K562 (cell line): ENCODE data around the gene DGCR6L. TPM values are rescaled to one million over a fixed set of nuclear protein-coding genes. Genes with fewer than 3 reads are reported as not detected.
"Not testable (repeated sequence)": the region's sequence is repeated elsewhere in the genome, so short reads cannot be mapped to it uniquely, and the experiment has no call there.

ENCODE experiments used
- ATAC-seq: fragments of 200-7000 bp; cut with Tn5 transposase; 3 replicates; pipeline ENCODE4 v1.9.1; 2020; ENCODE audit warnings: moderate library complexity
- BruUV-seq: library from RNA; stranded (reverse); fragments of 400-500 nt; replicated peaks from 2 replicates; lab custom pipeline; 2021; lab: Mats Ljungman, UMichigan
- CTCF ChIA-PET: fragments of 300-600 bp; formaldehyde crosslinking; extraction: SDS; loops from one replicate; lab custom pipeline; 2021; ENCODE audit warnings: low intra/inter-chr PET ratio; lab: Yijun Ruan, JAX
- POLR2A ChIA-PET: fragments of 300-600, 350-650 bp; sonication (Branson Sonifier 250); formaldehyde crosslinking; extraction: SDS; loops from one replicate; lab custom pipeline; 2021; ENCODE audit warnings: antibody characterized with exemption, inconsistent platforms; lab: Yijun Ruan, JAX
- DNase-seq, 4 experiments: peaks; one replicate each; pipeline versions ENCODE4 v3.0.0 to v3.0.0-alpha.2; 2011 to 2018; ENCODE audit warnings: low spot score in 3 of 4, mixed read lengths in 3 of 4; ENCODE audit errors: extremely low read depth in 1 of 4
- FAIRE-seq: peaks from 2 replicates; lab custom pipeline; 2011; peaks lifted over from hg19 to GRCh38; lab: Jason Lieb, UNC
- H2AFZ ChIP-seq: 2 replicates; pipeline ENCODE4 v1.6.0; 2011; ENCODE audit warnings: low read depth, low read length, control low read depth, inconsistent platforms
- H3K27ac ChIP-seq: fragments of 200-600 bp; 3 replicates; pipeline ENCODE4 v1.8.0; 2011; ENCODE audit warnings: low read depth, mild to moderate bottlenecking, control low read depth, inconsistent platforms, low read length, moderate library complexity, mixed read lengths; ENCODE audit errors: extremely low read depth
- H3K27me3 ChIP-seq, 2 experiments: fragments of 300-600 bp in 1 of 2; 2 replicates in 1 of 2; 3 replicates in 1 of 2; pipeline versions ENCODE4 v1.6.0 to v1.8.0; 2011; ENCODE audit warnings: inconsistent platforms in 2 of 2, low read length in 2 of 2, mild to moderate bottlenecking in 1 of 2, mixed read lengths in 1 of 2, moderate library complexity in 1 of 2; ENCODE audit not compliant: control insufficient read depth in 2 of 2, insufficient read depth in 2 of 2
- H3K36me3 ChIP-seq: fragments of 300-600 bp; 3 replicates; pipeline ENCODE4 v1.8.0; 2011; ENCODE audit warnings: mild to moderate bottlenecking, low read length, inconsistent platforms; ENCODE audit not compliant: control insufficient read depth, insufficient read depth
- H3K4me1 ChIP-seq, 2 experiments: fragments of 200-600 bp in 1 of 2; replicated peaks in 1 of 2; 2 replicates in 1 of 2; 3 replicates in 1 of 2; pipeline versions ENCODE4 v1.5.1 to v1.8.0; 2011; ENCODE audit warnings: inconsistent platforms in 2 of 2, low read length in 2 of 2, mild to moderate bottlenecking in 1 of 2, mixed read lengths in 1 of 2, moderate library complexity in 1 of 2; ENCODE audit not compliant: control insufficient read depth in 2 of 2, insufficient read depth in 2 of 2
- H3K4me2 ChIP-seq: 2 replicates; pipeline ENCODE4 v1.6.1; 2011; ENCODE audit warnings: low read length, control low read depth, inconsistent platforms, mixed read lengths; ENCODE audit not compliant: insufficient read depth
- H3K4me3 ChIP-seq: fragments of 200-600 bp; sonication (generic), shearing (Covaris generic); 2 replicates; pipeline ENCODE4 v1.5.1; 2016; ENCODE audit warnings: control low read depth, inconsistent platforms
- H3K79me2 ChIP-seq: fragments of 200-600 bp; 3 replicates; pipeline ENCODE4 v1.8.0; 2011; ENCODE audit warnings: low read length, inconsistent platforms; ENCODE audit not compliant: control insufficient read depth, insufficient read depth
- H3K9ac ChIP-seq, 2 experiments: 2 replicates each; pipeline versions ENCODE4 v1.6.0 to v1.6.1; 2011; ENCODE audit warnings: low read depth in 2 of 2, low read length in 2 of 2, control low read depth in 1 of 2, inconsistent platforms in 1 of 2, mild to moderate bottlenecking in 1 of 2, mixed read lengths in 1 of 2; ENCODE audit not compliant: insufficient read depth in 1 of 2
- H3K9me1 ChIP-seq: one replicate; pipeline ENCODE4 v1.6.0; 2011; ENCODE audit warnings: inconsistent platforms, mild to moderate bottlenecking, low read length, moderate library complexity; ENCODE audit not compliant: control insufficient read depth, insufficient read depth
- H3K9me3 ChIP-seq: replicated peaks from 2 replicates; pipeline ENCODE4 v1.5.1; 2011; ENCODE audit warnings: low read depth, low read length, inconsistent platforms; ENCODE audit not compliant: control insufficient read depth, insufficient read depth
- H4K20me1 ChIP-seq: replicated peaks from 2 replicates; pipeline ENCODE4 v1.6.1; 2011; ENCODE audit warnings: low read length, inconsistent platforms, mixed read lengths; ENCODE audit not compliant: control insufficient read depth, insufficient read depth
- BMI1 ChIP-seq: fragments of 150-350 bp; IDR thresholded peaks from 2 replicates; pipeline ENCODE4 v1.6.1; 2014; ENCODE audit warnings: low read length
- FOXA3 ChIP-seq, 2 experiments: fragments of 450-650 bp in 1 of 2; sonication (generic) in 1 of 2; formaldehyde crosslinking; IDR thresholded peaks in 1 of 2; conservative IDR thresholded peaks in 1 of 2; 2 replicates each; pipeline versions ENCODE4 v1.4.0 to v1.8.0; 2020 to 2022; ENCODE audit warnings: mild to moderate bottlenecking in 2 of 2, missing genetic modification reagents in 1 of 2
- IRF2 ChIP-seq: sonication (generic); formaldehyde crosslinking; IDR thresholded peaks from 2 replicates; pipeline ENCODE4 v1.8.1; 2022; ENCODE audit warnings: mild to moderate bottlenecking, missing genetic modification reagents
- MYNN ChIP-seq, 2 experiments: sonication (generic); formaldehyde crosslinking in 1 of 2; IDR thresholded peaks; 2 replicates each; pipeline versions ENCODE4 v1.5.0 to v1.6.1; 2016 to 2020; ENCODE audit warnings: antibody characterized with exemption in 1 of 2, missing genetic modification reagents in 1 of 2
- PHF8 ChIP-seq: fragments of 200-600 bp; sonication (generic); IDR thresholded peaks from 2 replicates; pipeline ENCODE4 v1.6.1; 2012; ENCODE audit warnings: mixed run types, mild to moderate bottlenecking, inconsistent platforms, low read length, moderate library complexity, borderline replicate concordance
- POLR2G ChIP-seq: fragments of 200-400 bp; formaldehyde crosslinking; IDR thresholded peaks from 2 replicates; pipeline ENCODE4 v1.6.1; 2017; ENCODE audit warnings: low read depth, mild to moderate bottlenecking, antibody characterized with exemption, low read length, moderate library complexity
- SAFB ChIP-seq: fragments of 200-400 bp; formaldehyde crosslinking; IDR thresholded peaks from 2 replicates; pipeline ENCODE4 v1.6.1; 2017; ENCODE audit warnings: low read depth, low read length, borderline replicate concordance
- SAP30 ChIP-seq: fragments of 200-600 bp; sonication (generic); IDR thresholded peaks from 2 replicates; pipeline ENCODE4 v1.6.1; 2012; ENCODE audit warnings: borderline replicate concordance, low read depth, mild to moderate bottlenecking, moderate library complexity, low read length, control low read depth, inconsistent platforms; ENCODE audit not compliant: insufficient read depth, poor library complexity, severe bottlenecking
- TEAD4 ChIP-seq, 2 experiments: sonication (generic) in 1 of 2; formaldehyde crosslinking in 1 of 2; IDR thresholded peaks; 2 replicates each; pipeline versions ENCODE4 v1.6.1 to v1.8.0; 2012 to 2022; ENCODE audit warnings: borderline replicate concordance in 1 of 2, inconsistent platforms in 1 of 2, low read length in 1 of 2, mild to moderate bottlenecking in 1 of 2, missing genetic modification reagents in 1 of 2
- ZNF263 ChIP-seq: sonication (generic); formaldehyde crosslinking; IDR thresholded peaks from 2 replicates; pipeline ENCODE4 v1.8.0; 2022; ENCODE audit warnings: mild to moderate bottlenecking, missing genetic modification reagents, borderline replicate concordance
- ZNF431 ChIP-seq: sonication (generic); formaldehyde crosslinking; IDR thresholded peaks from 2 replicates; pipeline ENCODE4 v1.8.0; 2022; ENCODE audit warnings: mild to moderate bottlenecking, missing genetic modification reagents
- ZSCAN29 ChIP-seq: fragments of 450-650 bp; IDR thresholded peaks from 2 replicates; pipeline ENCODE4 v1.6.1; 2017
- WGBS: fragments of 100-300 bp; shearing (Covaris generic); methylation state at CpG from one replicate; pipeline ENCODE4 v1.1.6; 2016; ENCODE audit warnings: low coverage, mixed read lengths; ENCODE audit not compliant: insufficient coverage; ENCODE audit errors: missing lambda C conversion rate; 5-methylcytosine and 5-hydroxymethylcytosine counted together
- in situ Hi-C: fragments of 300-500 bp; cut with MboI; formaldehyde crosslinking; loops from 4 replicates; pipeline ENCODE4 v1.15.0; 2018; ENCODE audit warnings: inconsistent platforms, mixed read lengths
- intact Hi-C: fragments of 100-400 bp; cut with micrococcal nuclease; formaldehyde crosslinking; loops from 2 replicates; pipeline ENCODE4 v1.14.2; 2022
- polyA plus RNA-seq, 8 experiments: library from polyadenylated mRNA; depleted of rRNA in 4 of 8; stranded (reverse) in 5 of 8; unstranded in 3 of 8; fragments of >200 nt; fragmentation: Nextera tagmentation in 2 of 8; fragmentation: Illumina TruSeq in 1 of 8; extraction: Ambion mirVana in 2 of 8; extraction: Trizol in 1 of 8; gene quantifications; 2 replicates each; pipeline versions ENCODE4 v1.2.1 to v1.2.3, GENCODE V29; 2011 to 2014; ENCODE audit warnings: inconsistent platforms in 1 of 8, missing spikeins in 1 of 8
- total RNA-seq, 7 experiments: library from RNA; depleted of rRNA in 6 of 7; stranded (reverse); fragments of >200 nt in 6 of 7; fragmentation: Illumina TruSeq in 2 of 7; extraction: Trizol in 2 of 7; gene quantifications; 2 replicates each; pipeline versions ENCODE4 v1.2.1 to v1.2.3, GENCODE V29; 2011 to 2021; ENCODE audit warnings: low replicate concordance in 1 of 7
- TF ChIP-seq, protein P1 (sequence below), 2 experiments: fragments of 450-650 bp in 1 of 2; sonication (generic) in 1 of 2; formaldehyde crosslinking; conservative IDR thresholded peaks; 2 replicates each; pipeline versions ENCODE4 v1.4.0 to v1.8.1; 2020 to 2022; ENCODE audit warnings: mild to moderate bottlenecking in 1 of 2, missing genetic modification reagents in 1 of 2
- TF ChIP-seq, protein P2 (sequence below): sonication (generic); formaldehyde crosslinking; IDR thresholded peaks from 2 replicates; pipeline ENCODE4 v1.9.0; 2022; ENCODE audit warnings: mild to moderate bottlenecking, missing genetic modification reagents

DGCR6L gene
- total and polyA plus RNA-seq, 9 of the 15 experiments (the other 6 are each of a cell fraction or from before 2014, with no cell fraction given), result 3.6 to 151 (median 51.0) TPM

DNA sequence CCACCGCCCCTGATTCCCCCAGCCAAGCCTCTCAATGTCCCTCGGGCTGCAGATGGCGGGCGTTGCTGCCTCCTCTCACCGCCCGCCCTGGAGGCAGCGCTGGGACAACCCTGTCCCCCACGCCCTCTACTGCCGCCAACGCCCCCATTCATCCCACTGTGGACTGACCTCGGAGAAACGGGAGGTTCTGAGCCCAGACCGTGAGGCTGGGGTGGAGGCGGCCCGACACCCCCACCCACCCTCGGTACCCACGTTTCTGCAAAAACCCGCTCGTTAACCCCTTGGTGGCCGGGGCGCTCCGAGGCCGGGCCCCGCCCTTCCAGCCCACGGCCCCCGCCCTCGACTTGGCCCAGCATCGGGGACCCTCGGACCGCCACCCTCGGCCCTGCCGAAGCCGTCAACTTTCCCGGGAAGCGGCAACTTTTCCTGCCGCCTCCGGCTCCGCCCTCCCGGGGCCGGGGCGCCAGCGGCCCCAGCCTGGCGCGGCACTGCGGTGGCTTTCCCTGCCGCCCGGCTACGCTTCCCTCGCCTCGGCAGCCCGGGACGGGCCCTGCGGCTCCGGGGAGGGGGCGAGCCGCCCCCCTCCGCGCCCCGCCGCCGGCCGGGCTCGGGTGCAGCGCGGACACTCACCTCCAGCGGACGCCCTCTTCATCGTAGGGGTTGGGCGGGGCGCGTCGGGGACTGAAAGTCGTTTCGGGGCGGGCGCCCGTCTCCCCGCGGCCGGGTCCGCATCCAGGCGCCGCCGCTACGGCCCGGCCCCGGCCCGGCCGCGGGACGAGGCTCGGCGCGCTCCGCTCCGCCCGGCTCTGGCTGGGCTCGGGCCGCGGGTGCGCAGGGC, 52.2 kb downstream of the DGCR6L start (continued):
- TF ChIP-seq BMI1 (no peak), ZNF431 (CRISPR knock-in tag) (0 out of 2 replicates have a peak, but pooled peaks have one; percentile 73), SAP30 (peak; percentile 54), PHF8 (peak; percentile 54; the same call in 1 of the 2 replicates)

DNA sequence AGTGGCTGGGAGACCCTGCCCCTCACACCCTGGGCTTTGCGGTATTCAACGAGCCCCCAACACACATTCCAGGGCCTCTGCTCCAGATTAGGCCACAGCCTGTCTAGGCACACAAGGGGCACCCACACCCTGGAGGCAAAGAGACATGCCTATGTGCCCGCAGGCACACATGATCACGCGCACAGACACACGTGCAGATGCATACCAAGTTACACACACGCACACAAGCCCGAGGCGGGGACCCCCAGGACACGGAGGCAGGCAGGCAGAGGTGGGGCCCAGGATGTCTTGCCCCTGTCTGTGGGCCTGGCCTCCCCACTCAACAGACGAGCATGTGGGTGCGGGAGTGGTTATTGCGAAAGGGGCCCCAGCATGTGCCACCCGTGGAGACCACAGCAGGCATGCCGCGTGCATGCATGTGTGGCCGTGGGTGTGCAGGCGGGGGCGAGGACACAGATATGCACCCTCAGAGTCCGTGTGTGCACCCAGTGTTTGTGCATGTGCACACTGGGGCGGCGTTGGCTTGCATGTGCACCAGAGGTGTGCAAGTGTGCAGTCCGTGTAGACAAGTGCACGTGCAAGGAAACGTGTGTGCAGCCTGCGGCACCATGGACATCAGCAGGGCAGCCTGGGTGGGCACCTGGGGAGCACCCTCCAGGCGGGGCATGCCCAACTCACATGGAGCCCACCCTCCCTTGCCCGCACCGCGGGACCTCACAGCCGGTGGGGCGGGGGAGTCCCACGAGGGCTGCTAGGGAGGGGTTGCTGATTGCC, 53.0 kb downstream of the DGCR6L start:
- H3K4me1 ChIP-seq, result peaks cover 4 to 66% of the 10 kb centered on the region in 2 experiments; a peak in 4 of 5 replicates
- FAIRE-seq; ATAC-seq; H3K9me3 ChIP-seq; H3K9me1 ChIP-seq; BruUV-seq; POLR2A ChIA-PET; H3K4me2 ChIP-seq; H3K79me2 ChIP-seq; DNase-seq; H3K4me3 ChIP-seq; H3K27ac ChIP-seq; H3K36me3 ChIP-seq; H2AFZ ChIP-seq; in situ Hi-C loops; TF ChIP-seq TEAD4 (IDR thresholded peaks at IDR 0.05; ENCODE audit: low read length); MYNN (CRISPR knock-in tag; IDR thresholded peaks at IDR 0.05): not testable (repeated sequence)
- 19% methylated on average over 33 of the region's 33 CpGs for WGBS
- H4K20me1 ChIP-seq, result peaks cover 61% of the 10 kb centered on the region
- intact Hi-C loops, result loop anchor here (5.0 kb wide), 1 partner anchor 90 kb away; no protein-coding TSS in a partner anchor
- H3K9ac ChIP-seq, result peak overlapping the region in 1 of 2 experiments; percentile 86; a peak in 2 of 4 replicates
- peaks cover 7 to 64% of the 10 kb centered on the region in 2 experiments; a peak in 4 of 5 replicates for H3K27me3 ChIP-seq
- CTCF ChIA-PET, result interaction anchor here (1.1 kb wide), 1 partner anchor 51 kb away, joined by 5 read pairs; no protein-coding TSS in a partner anchor
- peak; percentile 63; the same call in 1 of the 2 replicates for TF ChIP-seq TEAD4 (CRISPR knock-in tag; IDR thresholded peaks at IDR 0.05; ENCODE audit: borderline replicate concordance)
- TF ChIP-seq, protein P1, sequence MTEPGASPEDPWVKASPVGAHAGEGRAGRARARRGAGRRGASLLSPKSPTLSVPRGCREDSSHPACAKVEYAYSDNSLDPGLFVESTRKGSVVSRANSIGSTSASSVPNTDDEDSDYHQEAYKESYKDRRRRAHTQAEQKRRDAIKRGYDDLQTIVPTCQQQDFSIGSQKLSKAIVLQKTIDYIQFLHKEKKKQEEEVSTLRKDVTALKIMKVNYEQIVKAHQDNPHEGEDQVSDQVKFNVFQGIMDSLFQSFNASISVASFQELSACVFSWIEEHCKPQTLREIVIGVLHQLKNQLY (CRISPR knock-in tag; conservative IDR thresholded peaks at IDR 0.05), result 0 out of 4 replicates have a peak, but pooled peaks of 1 of the 2 experiments have one; percentile 15
- peak; percentile 87 for TF ChIP-seq ZSCAN29
- TF ChIP-seq FOXA3 (CRISPR knock-in tag; conservative IDR thresholded peaks at IDR 0.05 in 1 of 2, IDR thresholded peaks at IDR 0.05 in 1 of 2), result 0 out of 4 replicates have a peak, but pooled peaks of 1 of the 2 experiments have one; percentile 10
- peak; percentile 87 for TF ChIP-seq MYNN (IDR thresholded peaks at IDR 0.05)
- TF ChIP-seq SAFB, result peak; percentile 37; the same call in 1 of the 2 replicates
- peak; percentile 34; the same call in 1 of the 2 replicates for TF ChIP-seq ZNF263 (CRISPR knock-in tag)
- TF ChIP-seq POLR2G, result 0 out of 2 replicates have a peak, but pooled peaks have one; percentile 15
- peak; percentile 89; the same call in 1 of the 2 replicates for TF ChIP-seq IRF2 (CRISPR knock-in tag)
- TF ChIP-seq, protein P2, sequence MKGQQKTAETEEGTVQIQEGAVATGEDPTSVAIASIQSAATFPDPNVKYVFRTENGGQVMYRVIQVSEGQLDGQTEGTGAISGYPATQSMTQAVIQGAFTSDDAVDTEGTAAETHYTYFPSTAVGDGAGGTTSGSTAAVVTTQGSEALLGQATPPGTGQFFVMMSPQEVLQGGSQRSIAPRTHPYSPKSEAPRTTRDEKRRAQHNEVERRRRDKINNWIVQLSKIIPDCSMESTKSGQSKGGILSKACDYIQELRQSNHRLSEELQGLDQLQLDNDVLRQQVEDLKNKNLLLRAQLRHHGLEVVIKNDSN (CRISPR knock-in tag), result peak; percentile 36; the same call in 1 of the 2 replicates
